HG03457 (cell line): ENCODE results near the gene RAB44.
"Not testable (repeated sequence)": the region's sequence is repeated elsewhere in the genome, so short reads cannot be mapped to it uniquely, and the experiment has no call there.

Experiments used
- ATAC-seq: cut with Tn5 transposase; IDR thresholded peaks from one replicate; pipeline ENCODE4 v1.9.1; 2021; ENCODE audit warnings: moderate number of reproducible peaks; ENCODE audit not compliant: unreplicated experiment

The RAB44 gene

DNA sequence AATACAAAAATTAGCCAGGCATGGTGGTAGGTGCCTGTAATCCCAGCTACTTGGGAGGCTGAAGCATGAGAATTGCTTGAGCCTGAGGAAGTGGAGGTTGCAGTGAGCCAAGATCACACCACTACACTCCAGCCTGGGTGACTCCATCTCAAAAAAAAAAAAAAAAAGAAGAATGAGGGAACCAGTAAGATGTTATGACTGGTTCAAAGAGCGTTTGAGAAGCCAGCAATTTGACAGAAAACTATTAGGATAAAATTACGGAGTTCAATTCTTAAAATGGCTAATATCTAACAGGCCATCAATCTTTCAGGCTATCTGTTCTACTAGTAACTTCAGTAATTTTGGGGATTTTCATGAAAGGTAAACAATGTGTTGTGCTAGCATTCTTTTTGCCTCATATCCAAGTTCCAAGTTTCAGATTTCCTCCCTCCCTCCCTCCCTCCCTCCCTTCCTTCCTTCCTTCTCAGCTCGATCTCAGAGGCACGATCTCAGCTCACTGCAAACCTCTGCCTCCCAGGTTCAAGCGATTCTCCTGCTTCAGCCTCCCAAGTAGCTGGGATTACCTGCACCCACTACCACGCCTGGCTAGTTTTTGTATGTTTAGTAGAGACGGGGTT lies 7.4 kb downstream of the RAB44 start:
- not testable (repeated sequence) for ATAC-seq

DNA sequence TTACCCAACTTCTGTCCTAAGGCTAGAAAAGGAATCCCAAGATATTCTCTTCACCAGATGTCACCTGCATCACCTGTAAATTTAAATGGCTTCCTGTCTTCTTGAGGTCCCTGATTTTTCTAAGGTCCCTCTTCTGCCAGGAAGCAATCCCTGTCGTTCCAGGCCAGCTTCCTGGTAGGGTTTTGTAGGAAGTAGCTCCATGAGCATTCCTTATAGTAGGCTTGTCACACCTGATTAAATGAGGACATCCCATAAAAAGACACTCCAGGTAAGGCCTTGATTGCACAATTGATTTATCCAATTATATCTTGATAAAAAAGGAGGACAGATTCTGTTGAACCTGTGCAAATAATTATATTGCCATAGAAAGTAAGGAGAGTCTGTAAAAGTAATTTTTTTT lies 8.7 kb downstream of the RAB44 start:
- no peak for ATAC-seq

DNA sequence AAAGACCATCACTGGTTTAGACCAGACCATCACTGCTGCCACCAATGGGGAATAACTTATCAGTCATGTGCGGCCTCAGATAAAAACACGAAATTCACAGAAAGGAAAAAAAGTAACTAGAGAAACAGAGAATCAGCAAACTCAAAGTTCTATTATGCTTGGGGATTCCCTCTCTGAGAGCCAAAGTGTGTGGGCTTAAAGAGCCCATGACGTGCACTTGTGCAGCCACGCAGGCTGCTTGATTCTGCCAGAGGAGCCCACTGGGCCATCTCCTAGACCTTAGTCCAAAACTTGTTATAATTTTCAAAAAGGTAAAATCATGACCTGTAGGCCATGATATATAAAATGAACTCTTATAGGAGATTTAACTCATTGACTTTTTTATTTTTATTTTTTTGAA lies 15.2 kb downstream of the RAB44 start:
- ATAC-seq = no peak

DNA sequence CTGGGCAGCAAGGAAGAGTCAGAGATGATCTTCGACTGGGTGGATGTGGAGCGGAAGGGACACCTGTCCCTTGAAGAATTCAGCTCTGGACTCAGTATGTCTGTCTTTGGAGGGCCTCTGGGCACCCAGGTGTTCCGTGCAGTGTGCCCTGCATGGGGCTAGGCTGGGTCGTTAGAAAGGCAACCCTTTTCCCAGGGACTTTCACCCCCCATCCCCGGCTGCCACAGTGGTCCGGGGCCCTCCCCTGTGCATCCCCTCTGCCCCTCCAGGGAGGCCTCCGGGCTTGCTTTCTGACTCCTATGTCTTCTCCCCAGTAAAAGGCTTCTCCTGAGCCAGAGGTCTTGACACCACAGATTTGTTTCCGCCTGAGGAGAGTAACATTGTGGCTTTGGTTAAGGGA lies 16.2 kb downstream of the RAB44 start:
- no peak for ATAC-seq

DNA sequence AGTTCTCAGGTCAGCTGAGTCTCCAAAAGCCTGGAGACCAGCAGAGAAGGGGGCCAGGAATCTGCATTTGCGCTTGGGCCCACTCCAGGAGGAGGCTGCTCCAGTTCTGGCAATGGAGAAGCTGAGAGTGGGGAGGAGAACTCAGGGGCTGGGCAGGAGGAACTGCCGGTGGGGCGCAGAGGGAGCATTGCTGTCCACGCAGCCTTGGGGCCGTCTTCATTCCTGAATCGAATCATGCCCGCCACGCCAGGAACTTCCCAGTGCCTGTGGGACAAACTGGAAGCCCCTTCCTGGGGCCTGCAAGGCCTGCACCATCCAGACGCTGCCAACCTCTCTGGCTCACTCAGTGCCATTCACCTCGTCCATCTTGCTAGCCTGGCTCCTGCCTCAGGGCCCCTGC lies 16.9 kb downstream of the RAB44 start:
- ATAC-seq = no peak

DNA sequence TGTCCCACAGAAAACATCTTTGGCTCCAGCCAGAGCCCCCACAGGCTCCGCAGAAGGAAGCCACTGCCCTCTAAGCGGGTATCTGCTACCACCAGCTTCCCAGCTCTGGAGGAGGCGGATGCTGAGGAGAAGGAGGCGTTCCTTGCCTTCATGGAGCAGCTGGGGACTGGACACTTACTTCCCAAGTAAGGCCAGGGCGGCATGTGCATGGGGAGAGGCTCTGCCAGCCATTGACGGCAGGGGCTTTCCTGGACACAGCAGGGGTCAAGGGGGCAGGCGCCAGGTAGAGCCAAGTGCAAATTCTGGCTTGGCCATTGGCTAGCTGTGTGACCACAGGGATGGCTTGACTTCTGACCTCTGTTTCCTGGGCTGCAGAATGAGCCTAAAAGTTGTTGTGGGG lies 17.8 kb downstream of the RAB44 start:
- no peak for ATAC-seq

DNA sequence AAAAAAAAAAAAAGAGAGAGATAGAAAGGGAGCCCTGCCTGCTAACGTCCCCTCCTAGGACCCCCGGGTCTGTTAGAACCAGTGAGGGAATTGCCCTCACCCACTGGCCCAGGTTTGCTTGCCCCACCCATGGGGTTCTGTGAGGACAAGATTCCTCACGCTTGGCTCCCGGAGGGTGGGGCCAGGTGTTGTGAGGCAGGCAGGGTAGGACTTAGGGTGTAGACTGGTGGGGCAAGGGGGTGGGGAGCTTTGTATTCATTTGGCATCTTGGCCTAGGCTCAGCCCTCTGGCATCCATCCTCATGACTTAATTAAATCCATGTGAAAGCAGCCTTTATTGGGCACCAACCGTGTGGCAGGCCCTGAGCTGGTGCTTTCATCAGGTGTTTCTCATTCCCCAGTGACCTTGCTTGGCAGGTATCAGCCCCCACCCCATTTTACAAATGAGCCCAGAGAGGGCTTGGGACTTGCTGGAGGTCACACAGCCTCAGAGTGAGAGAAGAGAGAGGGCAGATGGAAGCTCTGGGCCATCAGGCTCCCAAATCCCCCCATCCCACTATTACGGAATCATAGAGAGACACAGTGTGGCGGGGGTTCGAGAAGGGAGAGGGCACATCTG lies 19.0 kb downstream of the RAB44 start:
- ATAC-seq = no peak

DNA sequence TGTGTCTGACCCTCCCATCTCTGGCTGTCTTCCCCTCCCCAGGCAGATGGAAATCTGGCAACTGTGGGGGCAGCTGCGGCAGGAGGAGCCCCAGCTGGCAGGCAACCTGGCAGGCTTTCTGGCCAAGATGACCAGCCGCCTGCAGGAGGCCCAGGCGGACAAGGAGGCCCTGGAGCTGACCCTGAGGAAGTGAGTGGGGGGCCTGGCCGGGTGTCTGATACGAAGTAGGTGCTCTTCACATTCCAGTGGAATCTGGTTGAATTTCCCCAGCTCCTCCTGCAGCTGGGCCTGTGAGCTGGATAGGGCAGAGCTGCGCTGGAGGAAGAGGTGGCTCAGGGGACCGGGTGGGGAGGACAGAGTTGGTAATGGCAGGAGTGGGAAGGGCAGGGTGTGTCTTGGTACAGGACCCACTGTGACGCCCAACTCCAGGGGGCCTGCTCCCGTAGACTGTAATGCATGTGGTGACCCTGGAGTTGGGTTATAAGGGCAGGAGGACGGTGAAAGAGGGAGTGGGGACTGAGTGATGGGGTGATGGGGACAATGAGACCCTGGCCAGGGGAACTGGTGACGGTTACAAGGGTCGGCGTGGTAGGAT lies 19.7 kb downstream of the RAB44 start:
- no peak for ATAC-seq

DNA sequence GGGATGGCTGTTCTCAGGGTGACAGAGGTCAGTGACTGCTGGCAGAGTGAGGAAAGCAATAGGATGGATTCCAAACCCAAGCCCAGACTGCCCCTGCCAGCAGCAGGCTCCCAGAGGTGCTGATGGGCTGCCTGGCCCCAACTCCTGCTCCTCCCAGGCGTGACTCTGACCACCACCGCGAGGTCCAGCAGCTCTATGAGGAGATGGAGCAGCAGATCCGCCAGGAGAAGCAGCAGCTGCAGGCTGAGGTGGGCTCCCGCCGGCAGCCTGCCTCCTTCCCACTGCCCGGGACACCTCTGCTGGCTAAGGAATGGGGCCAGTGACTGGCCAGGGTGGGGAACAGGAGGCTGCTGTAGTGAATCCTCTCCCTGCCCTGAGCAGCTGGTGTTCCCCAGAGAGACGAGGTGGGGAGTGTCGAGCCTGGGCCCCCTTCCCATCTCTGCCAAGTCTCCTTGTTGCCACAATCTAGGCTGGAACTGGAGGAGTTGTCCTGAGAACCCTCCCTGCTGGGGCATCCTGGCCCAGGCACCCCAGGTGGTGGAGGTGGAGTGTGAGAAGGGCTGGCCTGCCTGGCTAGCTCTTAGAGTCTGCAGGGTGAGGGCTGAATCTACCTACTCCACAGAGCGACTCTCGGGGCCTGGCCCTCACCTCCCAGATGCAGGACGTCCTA lies 20.4 kb downstream of the RAB44 start:
- no peak for ATAC-seq

DNA sequence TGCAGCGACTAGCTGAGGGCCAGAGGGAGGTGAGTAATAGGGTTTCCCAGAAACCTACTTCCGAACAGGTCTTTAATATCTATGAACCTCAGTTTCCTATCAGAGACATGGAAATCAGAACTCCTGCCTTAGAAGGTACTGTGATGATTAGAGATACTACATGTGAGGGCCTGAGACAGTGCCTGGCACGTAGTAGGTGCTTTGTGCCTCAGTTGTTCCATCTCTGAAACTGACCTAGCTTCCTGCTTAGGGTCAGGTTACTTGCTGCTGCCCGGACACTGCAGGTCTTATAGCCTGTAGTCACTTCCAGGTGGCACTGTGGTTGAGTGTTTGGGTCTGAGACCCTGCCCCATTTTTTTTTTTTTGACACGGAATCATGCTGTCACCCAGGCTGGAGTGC lies 20.9 kb downstream of the RAB44 start:
- no peak for ATAC-seq

DNA sequence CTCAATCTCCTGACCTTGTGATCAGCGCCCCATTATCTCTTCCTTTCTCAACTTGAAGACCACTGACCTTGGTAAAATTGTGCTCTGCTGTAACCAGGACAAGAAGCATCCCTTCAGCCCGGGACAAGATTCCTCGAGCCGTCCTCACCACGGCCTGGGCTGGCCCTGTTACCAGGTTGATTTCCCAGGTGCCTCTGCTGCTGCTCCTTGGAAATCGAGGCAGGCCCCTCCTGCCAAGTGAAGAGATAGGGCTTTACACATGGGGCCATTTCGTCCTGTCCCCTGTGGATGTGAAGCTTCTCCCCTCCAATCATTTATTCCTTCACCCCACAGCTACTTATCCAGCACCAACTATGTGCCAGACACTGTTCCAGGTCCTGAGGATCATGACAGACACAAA lies 21.5 kb downstream of the RAB44 start:
- no peak for ATAC-seq

DNA sequence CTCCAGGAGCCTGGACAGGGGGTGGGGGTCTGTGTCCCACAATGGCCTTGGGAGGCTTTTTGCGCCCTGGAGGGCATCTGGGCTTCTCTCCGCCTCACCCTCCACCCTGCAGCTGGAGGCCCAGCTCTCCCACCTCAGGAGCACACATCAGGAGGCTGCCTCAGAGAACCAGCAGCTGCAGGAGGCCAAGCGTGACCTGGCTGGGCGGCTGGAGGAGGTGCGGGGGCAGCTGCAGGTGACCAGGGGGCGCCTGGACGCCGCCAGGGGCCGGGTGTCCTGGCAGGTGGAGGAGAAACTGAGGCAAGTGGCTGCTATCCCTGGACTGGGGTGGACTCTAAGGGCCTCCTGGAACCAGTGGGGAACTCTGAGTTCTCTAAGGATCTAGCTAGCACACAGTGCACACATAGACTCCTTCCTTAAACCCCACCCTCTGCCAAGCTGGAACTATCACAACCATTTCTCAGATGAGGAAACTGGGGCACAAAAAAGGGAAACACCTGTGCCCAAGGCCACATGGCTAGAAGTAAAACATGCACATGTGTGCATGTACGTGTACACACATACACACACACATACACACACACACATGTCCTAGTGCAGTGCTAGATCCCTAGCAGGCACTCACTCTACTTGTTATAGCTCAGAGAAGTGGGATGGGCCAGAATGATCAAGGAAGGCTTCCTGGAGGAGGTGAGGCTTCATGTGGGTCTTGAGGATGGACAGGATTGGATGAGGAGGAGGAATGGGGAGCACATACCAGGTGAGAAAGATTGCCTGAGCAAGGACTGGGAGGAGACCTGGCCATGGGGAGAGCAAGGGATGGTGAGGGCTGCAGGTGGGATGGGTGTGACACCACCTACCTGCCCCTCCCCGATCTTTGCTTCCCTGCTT lies 22.9 kb downstream of the RAB44 start:
- ATAC-seq = no peak

DNA sequence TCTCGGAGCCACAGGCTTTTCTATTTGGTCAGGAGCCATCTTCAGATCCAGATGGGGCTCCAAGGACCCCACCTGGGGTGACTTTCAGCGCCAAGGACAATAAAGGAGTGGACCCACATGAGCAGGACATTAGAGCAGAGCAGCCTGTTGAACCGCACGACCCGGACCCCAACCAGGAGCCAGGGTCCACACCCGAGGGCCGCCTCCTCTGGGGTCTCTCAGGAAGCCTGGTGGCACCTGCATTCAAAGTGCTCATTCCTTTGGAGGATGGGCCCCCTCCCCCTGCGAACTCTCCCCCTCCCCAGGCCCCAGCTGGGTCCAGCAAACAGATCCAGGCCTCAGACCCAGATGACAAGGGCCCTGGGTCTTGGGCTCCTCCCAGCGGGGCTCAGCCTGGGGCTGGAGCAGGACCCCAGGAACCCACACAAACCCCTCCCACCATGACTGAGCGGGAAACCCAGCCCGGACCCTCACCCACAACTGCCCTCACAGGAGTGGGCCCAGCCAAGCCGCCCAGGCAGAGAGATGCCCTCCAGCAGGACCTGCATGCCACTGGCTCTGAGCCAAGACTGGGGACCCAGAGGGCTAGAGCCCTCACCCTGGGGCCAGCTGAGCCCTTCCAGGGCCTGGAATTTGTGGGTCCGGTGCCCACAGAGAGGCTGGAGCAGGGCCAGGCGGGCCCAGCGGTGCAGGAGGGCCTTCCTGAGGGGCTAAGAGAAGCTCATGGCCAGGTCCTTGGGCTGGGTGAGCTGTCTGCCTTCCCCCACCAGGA lies 23.9 kb downstream of the RAB44 start:
- no peak for ATAC-seq

DNA sequence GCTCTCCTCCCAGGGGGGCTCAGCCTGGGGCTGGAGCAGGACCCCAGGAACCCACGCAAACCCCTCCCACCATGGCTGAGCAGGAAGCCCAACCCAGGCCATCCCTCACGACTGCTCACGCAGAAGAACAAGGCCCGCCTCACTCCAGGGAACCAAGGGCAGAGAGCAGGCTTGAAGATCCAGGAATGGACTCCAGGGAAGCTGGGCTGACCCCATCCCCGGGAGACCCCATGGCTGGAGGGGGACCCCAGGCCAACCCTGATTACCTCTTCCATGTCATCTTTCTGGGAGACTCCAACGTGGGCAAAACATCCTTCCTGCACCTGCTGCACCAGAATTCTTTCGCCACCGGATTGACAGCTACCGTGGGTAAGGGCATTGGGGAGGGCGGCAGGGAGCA lies 24.7 kb downstream of the RAB44 start:
- no peak for ATAC-seq

DNA sequence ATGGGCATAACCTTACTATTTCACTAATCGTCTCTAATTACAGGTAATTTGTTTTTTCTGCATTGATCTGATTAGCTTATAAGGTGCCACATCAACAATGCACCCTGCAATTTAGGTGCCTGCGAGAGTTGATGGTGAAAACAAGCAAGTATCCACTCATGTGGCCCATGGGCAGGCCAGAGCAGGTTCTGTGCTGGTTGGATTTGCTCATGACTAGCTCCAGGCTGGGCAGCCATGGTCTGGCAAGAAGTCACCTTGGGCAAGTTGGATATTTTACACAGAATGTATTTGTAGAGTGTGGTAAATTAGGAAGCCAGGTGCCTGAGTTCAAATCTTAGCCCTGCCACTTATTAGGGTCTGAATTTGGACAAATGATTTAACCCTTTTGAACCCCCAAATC lies 25.3 kb downstream of the RAB44 start:
- ATAC-seq = no peak

DNA sequence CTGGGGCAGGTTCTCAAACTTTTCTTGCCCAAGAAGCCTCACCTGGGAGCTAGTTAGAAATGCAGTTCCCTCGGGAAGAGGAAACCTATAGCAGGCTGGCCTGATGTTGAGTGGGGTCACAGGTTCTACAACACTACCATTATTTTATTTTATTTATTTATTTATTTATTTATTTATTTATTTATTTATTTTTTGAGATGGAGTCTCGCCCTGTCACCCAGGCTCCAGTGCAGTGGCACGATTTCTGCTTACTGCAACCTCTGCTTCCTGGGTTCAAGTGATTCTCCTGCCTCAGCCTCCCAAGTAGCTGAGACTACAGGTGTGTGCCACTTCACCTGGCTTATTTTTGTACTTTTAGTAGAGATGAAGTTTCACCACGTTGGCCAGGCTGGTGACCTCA lies 26.4 kb downstream of the RAB44 start:
- not testable (repeated sequence) for ATAC-seq

DNA sequence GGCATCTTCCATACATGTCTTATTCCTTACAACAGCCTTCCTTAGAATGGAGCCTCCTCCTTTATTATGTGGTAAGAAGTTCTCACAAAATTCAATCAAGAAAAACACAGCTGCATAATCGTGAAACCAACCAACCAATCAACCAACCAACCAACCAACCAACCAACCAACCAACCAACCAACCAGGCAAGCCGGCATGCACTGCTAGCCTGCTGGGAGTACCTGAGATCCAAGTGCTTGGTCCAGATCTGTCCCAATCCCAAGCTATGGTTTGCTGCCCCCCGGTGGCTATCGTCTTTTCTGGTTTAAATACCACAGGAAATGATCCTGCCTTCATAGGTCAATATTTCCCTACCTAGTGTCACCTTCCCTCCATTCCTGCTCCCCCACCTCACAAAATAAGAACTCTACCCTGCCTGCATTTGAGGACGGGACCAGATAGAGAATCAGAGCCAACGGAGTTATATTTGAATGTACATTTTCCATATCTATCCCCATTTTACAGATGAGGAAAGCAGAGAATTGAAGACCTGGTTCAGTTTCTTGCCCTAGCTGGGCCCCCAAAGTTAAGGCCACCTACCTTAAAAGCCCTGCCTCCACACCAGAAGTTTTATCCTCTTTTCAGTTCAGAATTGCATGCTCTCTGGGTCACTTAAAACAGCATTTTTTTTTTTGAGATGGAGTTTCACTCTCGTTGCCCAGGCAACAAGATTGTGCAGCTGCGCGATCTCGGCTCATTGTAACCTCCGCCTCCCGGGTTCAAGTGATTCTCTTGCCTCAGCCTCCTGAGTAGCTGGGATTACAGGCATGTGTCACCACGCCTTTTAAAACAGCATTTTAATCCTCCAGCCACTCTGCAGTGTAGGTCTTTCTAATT lies 27.1 kb downstream of the RAB44 start:
- ATAC-seq = no peak

DNA sequence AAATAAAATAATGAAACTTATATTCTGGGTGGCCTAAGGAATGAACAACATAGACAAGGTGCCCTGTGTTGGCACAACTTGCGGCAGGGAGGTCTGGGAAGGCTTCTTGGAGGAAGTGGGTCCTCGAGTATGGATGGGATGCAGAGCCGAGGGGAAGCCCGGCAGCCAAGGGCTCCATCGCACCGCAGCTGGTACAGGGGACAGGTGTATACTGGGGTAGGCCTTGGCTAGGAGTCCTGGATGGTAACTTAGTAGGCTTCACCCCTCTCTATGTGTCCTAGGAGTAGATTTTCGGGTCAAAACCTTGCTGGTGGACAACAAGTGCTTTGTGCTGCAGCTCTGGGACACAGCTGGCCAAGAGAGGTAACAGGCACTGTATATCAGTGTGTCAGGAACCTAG lies 28.0 kb downstream of the RAB44 start:
- ATAC-seq = no peak

DNA sequence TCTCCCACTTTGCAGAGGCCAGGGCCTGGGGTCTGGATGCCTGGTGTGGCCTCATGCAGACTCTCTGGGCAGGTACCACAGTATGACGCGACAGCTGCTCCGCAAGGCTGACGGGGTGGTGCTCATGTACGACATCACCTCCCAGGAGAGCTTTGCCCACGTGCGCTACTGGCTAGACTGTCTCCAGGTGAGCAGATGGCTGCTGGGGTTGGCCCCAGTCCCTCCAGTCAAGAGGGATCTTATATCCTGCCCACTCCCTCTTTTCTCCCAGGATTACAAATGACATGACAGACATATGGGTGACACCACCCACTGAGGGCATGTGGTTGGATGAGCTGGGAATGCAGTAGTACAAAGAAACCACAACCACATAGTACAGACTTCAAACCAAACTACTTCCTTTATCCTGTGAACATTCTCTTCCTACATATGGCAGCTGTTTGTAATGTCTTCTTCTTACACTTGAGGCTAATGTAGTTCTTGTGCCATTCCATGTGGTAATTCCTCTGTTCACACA lies 29.9 kb downstream of the RAB44 start:
- no peak for ATAC-seq
